GM19099 (cell line): ENCODE measurements around the gene CKAP4.

Experiments
- POLR2A ChIP-seq: IDR thresholded peaks from 3 replicates; pipeline ENCODE4 v1.6.1; 2011; ENCODE audit warnings: low read depth; ENCODE audit not compliant: insufficient read length; ENCODE audit errors: extremely low read depth

Gene CKAP4, protein sequence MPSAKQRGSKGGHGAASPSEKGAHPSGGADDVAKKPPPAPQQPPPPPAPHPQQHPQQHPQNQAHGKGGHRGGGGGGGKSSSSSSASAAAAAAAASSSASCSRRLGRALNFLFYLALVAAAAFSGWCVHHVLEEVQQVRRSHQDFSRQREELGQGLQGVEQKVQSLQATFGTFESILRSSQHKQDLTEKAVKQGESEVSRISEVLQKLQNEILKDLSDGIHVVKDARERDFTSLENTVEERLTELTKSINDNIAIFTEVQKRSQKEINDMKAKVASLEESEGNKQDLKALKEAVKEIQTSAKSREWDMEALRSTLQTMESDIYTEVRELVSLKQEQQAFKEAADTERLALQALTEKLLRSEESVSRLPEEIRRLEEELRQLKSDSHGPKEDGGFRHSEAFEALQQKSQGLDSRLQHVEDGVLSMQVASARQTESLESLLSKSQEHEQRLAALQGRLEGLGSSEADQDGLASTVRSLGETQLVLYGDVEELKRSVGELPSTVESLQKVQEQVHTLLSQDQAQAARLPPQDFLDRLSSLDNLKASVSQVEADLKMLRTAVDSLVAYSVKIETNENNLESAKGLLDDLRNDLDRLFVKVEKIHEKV

DNA sequence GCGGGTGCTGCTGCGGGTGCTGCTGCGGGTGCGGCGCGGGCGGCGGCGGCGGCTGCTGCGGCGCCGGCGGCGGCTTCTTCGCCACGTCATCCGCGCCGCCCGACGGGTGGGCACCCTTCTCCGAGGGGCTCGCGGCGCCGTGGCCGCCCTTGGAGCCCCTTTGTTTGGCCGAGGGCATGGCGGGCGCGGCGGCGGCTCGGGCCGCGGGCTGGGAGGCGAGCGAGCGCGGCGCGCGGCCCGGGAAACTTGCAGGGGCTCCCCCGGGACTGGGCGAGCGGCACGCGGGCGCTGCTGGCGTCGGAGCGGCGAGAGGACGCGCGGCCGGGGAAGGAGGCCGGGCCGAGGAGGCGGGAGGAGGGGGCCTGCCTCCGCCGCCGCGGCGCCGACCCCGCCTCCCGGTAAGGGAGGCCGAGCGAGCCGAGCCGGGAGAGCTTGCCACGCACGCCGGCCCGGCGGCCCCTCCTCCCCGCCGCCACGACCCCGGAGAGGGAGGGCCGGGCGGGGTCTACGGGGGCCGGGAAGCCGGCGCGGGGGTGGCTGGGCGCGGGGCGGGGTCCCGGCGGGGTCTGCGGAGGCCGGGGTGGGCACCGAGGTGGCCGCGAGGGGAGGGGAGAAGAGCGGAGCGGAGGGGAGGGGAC lies at the start of gene CKAP4:
Gene CKAP4, minus strand, starts transcription at position 347 of the 638 bp plus-strand sequence. Its CDS starts 169 bp downstream, at position 178.
- peak; percentile 44 for TF ChIP-seq POLR2A

- TF ChIP-seq POLR2A = no peak
Observed at GRCh38 chr12:106297075-106297474, 49.3 kb upstream of the CKAP4 start.

DNA sequence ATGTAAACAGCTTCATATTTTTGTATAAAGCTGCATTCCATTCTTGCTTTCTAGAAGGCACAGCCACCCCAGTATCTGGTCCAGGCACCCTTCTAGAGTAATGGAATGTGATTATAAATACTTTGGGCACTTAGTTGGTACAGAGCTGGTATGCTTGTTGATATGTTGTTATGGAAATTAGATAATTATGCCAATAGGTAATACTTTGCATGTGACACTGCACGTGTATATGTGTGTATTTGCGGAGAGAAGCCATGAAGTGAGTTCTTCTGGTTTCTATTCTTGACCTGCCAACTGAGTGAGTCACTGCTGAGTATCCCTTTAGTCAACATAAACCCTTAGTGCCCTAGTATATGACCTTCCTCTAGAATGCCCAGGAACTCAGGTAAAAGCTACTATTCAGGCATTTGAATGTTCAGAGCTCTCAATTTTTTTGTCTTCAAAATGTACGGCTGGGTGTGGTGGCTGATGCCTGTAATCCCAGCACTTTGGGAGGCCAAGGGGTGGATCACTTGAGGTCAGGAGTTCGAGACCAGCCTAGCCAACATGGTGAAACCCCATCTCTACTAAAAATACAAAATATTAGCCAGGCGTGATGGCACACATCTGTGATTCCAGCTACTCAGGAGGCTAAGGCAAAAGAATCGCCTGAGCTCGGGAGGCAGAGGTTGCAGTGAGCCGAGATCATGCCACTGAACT lies 48.5 kb upstream of the CKAP4 start:
- no peak for TF ChIP-seq POLR2A

- no peak for TF ChIP-seq POLR2A
Observed at GRCh38 chr12:106292339-106292738, 44.5 kb upstream of the CKAP4 start.

DNA sequence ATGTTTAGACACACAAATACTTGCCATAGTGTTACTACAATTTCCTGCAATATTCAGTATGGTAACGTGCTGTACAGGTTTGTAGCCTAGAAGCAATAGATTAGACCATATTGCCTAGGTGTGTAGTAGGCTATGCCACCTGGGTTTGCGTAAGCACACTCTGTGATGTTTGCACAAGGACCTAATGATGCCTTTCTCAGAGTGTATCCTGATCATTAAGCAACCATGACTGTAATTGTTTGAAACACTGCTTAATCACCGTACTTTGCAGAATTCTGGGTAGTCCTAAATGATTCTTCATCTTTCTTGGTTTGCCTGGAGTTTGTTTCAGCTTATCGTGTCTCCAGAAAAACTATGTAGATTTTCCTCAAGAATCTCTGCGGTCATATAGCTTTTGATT lies 43.5 kb upstream of the CKAP4 start:
- no peak for TF ChIP-seq POLR2A

- no peak for TF ChIP-seq POLR2A
Observed at GRCh38 chr12:106290666-106291065, 42.8 kb upstream of the CKAP4 start.

DNA sequence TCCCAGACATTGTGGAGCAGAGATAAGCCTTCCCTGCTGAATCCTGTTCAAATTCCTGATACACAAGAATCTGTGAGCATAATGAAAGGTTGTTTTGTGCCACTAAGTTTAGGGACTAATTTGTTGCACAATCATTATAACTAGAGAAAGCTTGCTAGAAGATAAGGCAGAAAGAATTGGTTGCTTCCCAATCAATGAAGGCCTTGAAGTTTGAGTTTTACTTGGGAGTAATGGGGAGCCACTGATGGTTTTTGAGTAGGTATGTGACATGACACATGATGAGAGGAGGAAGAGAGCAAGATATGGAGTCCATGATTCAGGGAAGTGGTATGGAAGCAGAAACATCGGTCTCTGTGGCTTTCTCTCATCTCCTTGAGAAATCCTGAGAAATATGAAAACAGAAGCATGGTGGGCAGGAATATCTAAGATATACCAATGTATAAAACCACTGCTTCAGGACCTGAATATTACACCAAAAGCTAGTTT lies 41.4 kb upstream of the CKAP4 start:
- no peak for TF ChIP-seq POLR2A

DNA sequence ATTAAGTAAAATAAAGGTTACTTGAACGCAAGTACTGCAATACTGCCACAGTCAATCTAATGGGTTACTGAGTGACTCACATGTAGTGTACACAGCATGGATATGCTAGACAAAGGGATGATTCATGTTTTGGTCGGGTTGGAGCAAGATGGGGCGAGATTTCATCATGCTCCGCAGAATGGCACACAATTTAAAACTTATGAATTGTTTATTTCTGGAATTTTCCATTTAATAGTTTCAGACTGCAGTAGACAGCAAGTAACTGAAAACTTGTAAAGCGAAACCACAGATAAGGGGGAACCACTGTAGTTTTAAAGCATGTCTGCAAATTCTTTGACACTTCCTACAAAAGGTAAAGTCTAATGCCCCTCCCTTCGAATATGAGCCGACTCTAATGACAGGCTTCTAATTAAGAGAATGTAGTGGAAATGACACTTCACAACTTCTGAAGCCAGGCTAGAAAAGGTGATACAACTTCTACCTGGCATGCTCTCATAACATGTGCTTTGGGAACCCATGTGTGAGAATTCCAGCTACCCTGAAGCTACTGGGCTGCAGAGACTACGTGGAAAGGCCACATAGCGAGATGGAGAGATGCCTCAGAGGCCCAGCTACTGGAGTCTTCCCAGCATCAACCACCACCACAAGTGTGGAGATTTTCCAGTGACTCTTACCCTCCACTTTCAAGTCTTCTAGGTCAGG lies 40.8 kb upstream of the CKAP4 start:
- no peak for TF ChIP-seq POLR2A

- no peak for TF ChIP-seq POLR2A
Observed at GRCh38 chr12:106288101-106288493, 40.3 kb upstream of the CKAP4 start.

DNA sequence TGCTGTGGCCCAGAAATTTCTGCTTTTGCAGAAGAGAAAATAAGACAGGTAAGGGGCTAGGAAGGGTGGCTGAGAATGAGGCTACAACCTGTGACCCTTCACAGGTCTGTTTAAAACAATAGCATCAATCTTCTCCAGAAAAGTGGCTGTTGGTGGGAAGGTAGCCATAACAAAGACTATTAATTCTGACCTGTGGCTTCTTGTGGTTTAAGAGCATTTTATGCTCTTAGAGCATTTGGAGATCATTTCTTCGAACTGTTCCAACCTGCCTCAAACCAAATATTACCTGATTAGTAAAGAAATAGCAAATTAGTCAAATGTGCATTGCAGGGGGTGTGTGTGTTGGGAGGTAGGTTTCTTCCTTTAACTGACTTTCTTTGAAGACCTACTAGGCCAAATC lies 39.5 kb upstream of the CKAP4 start:
- TF ChIP-seq POLR2A = no peak

DNA sequence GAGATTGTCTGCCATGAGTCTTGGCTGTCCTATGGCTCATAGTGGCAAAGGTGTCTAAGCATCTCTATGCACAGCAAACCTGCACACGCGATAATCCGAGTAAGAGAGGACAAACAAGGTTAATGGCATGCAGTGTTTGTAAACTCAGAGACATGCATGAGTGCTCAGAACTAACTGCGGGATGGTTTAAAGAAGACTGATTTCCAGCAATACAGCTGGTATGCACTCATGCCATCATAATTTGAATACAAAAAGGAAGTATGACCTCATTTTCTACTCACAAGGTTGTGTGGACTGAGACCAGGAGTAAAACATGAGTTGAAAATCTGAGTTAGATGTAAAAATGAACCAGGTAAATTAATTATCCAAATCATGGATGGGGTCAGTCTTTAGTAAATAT lies 38.2 kb upstream of the CKAP4 start:
- no peak for TF ChIP-seq POLR2A

DNA sequence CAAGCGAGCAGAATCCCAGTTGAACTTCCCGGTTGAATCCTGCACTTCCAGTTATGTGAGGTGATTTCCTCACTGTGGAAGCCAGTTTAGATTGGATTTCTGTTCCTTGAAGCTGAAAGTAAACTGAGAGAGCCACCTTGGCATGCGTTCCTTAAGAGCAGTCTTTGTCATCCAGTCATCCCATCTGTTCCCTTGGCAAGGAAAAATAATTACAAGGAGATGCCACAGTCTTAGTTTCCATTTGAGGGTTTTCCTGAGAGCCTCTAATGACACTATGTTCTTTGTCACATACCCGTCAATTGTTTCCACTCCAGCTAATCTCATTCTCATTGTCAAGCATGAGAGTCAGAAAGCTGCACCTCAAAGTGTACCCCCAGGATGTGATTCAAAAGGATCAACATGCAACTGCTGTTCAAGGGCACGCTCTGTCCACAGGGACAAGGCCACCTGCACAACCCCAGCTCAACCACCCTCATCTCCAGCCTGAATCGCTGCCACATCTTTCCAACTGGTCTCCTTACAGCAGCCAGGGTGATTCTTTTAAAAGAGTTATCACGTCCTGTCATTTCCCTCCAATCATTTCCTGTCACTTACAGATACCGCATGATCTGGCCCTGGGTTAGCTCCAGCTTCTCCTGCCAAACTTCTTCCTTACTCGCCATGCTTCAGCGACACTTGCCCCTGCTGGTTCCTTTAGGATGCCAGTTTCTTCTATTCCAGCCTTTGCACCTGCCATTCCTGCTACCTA lies 36.7 kb upstream of the CKAP4 start:
- no peak for TF ChIP-seq POLR2A

- TF ChIP-seq POLR2A = no peak
Observed at GRCh38 chr12:106282457-106283097, 34.8 kb upstream of the CKAP4 start.
